Dendritic cell treated with granulocyte-macrophage colony-stimulating factor and Interleukin-4, amounts not matched to agents 40 ng/mL and 50 ng/mL, for 4 days (primary cell): ENCODE results near the gene ZNF740.
A peak's percentile ranks its signal among the peaks of the same experiment; 100 is the strongest.

Source experiments
- H3K27ac Mint-ChIP-seq: one replicate; pipeline ENCODE4 v1.8.0; 2022; ENCODE audit warnings: mild to moderate bottlenecking, mixed read lengths
- H3K27me3 Mint-ChIP-seq: one replicate; pipeline ENCODE4 v1.8.0; 2022; ENCODE audit warnings: mild to moderate bottlenecking, mixed read lengths
- H3K36me3 Mint-ChIP-seq: one replicate; pipeline ENCODE4 v1.8.0; 2022; ENCODE audit warnings: low read depth, mixed read lengths
- H3K4me1 Mint-ChIP-seq: one replicate; pipeline ENCODE4 v1.8.0; 2022; ENCODE audit warnings: low read depth, mixed read lengths
- H3K4me3 Mint-ChIP-seq: one replicate; pipeline ENCODE4 v1.8.0; 2022; ENCODE audit warnings: mild to moderate bottlenecking, moderate library complexity, mixed read lengths
- H3K9me3 Mint-ChIP-seq: one replicate; pipeline ENCODE4 v1.8.0; 2022; ENCODE audit warnings: mixed read lengths
- intact Hi-C: fragments of 100-400 bp; cut with micrococcal nuclease; formaldehyde crosslinking; loops from one replicate; pipeline ENCODE4 v1.15.0; 2022

The ZNF740 gene

GRCh38 chr12:53205747-53206419, 25.4 kb downstream of the ZNF740 start:
- intact Hi-C loops = no loop called here
- peaks cover 70% of the 10 kb centered on the region for H3K4me1 Mint-ChIP-seq
- H3K27me3 Mint-ChIP-seq = no peaks in the 10 kb centered on the region
- H3K9me3 Mint-ChIP-seq = no peaks in the 10 kb centered on the region
- H3K4me3 Mint-ChIP-seq = peak overlapping the region; percentile 1
- H3K36me3 Mint-ChIP-seq = peaks cover 18% of the 10 kb centered on the region
- H3K27ac Mint-ChIP-seq = peak overlapping the region; percentile 57

GRCh38 chr12:53207042-53207441, 26.5 kb downstream of the ZNF740 start, which contains the start of gene ITGB7:
TSS of gene ITGB7 (minus strand) at chr12:53207251. CDS start at chr12:53200443, 6,808 bp downstream.
- Mint-ChIP-seq H3K27me3 (no peaks in the 10 kb centered on the region), H3K27ac (peak within 1 kb of the TSS; percentile 81), H3K9me3 (no peaks in the 10 kb centered on the region), H3K36me3 (peaks cover 29% of the 10 kb centered on the region), H3K4me3 (peak within 1 kb of the TSS; percentile 54), H3K4me1 (peaks cover 64% of the 10 kb centered on the region)
- intact Hi-C loops = no loop called here

- no peaks in the 10 kb centered on the region for H3K9me3 Mint-ChIP-seq
- no peaks in the 10 kb centered on the region for H3K27me3 Mint-ChIP-seq
- H3K27ac Mint-ChIP-seq = peak overlapping the region; percentile 81
- peaks cover 43% of the 10 kb centered on the region for H3K36me3 Mint-ChIP-seq
- intact Hi-C loops = no loop called here
- H3K4me3 Mint-ChIP-seq = no peak overlapping the region
- peaks cover 70% of the 10 kb centered on the region for H3K4me1 Mint-ChIP-seq
Measured at GRCh38 chr12:53208435-53208834, 27.9 kb downstream of the ZNF740 start.

GRCh38 chr12:53208877-53209463, 28.4 kb downstream of the ZNF740 start:
- Mint-ChIP-seq H3K27ac (peak overlapping the region; percentile 81), H3K4me1 (peaks cover 75% of the 10 kb centered on the region), H3K4me3 (peak overlapping the region; percentile 62), H3K9me3 (no peaks in the 10 kb centered on the region), H3K27me3 (no peaks in the 10 kb centered on the region), H3K36me3 (peaks cover 48% of the 10 kb centered on the region)
- intact Hi-C loops = no loop called here

- H3K36me3 Mint-ChIP-seq = peaks cover 67% of the 10 kb centered on the region
- no peaks in the 10 kb centered on the region for H3K27me3 Mint-ChIP-seq
Measured at GRCh38 chr12:53210843-53211242, 30.3 kb downstream of the ZNF740 start.

GRCh38 chr12:53211476-53212381, 31.2 kb downstream of the ZNF740 start:
- no peak overlapping the region for H3K27ac Mint-ChIP-seq
- peaks cover 75% of the 10 kb centered on the region for H3K36me3 Mint-ChIP-seq
- no peak overlapping the region for H3K4me3 Mint-ChIP-seq
- peaks cover 76% of the 10 kb centered on the region for H3K4me1 Mint-ChIP-seq
- intact Hi-C loops = no loop called here
- no peaks in the 10 kb centered on the region for H3K27me3 Mint-ChIP-seq
- no peaks in the 10 kb centered on the region for H3K9me3 Mint-ChIP-seq

More at GRCh38 chr12:53210843-53211242, 30.3 kb downstream of the ZNF740 start:
- Mint-ChIP-seq H3K9me3 (no peaks in the 10 kb centered on the region), H3K4me1 (peaks cover 76% of the 10 kb centered on the region), H3K27ac (no peak overlapping the region), H3K4me3 (no peak overlapping the region)
- intact Hi-C loops = no loop called here

GRCh38 chr12:53212931-53213330, 32.4 kb downstream of the ZNF740 start:
- Mint-ChIP-seq H3K27me3 (no peaks in the 10 kb centered on the region), H3K27ac (no peak overlapping the region), H3K36me3 (peaks cover 82% of the 10 kb centered on the region), H3K4me1 (peaks cover 76% of the 10 kb centered on the region), H3K9me3 (no peaks in the 10 kb centered on the region), H3K4me3 (no peak overlapping the region)
- intact Hi-C loops = loop anchor here (1.0 kb wide), 2 partner anchors 74 to 108 kb away; partner anchors contain the start of gene AAAS

- H3K4me3 Mint-ChIP-seq = no peak overlapping the region
- H3K27ac Mint-ChIP-seq = no peak overlapping the region
- H3K9me3 Mint-ChIP-seq = no peaks in the 10 kb centered on the region
- H3K27me3 Mint-ChIP-seq = no peaks in the 10 kb centered on the region
- peaks cover 76% of the 10 kb centered on the region for H3K4me1 Mint-ChIP-seq
- H3K36me3 Mint-ChIP-seq = peaks cover 82% of the 10 kb centered on the region
- intact Hi-C loops = loop anchor here (1.0 kb wide), 2 partner anchors 74 to 108 kb away; partner anchors contain the start of gene AAAS
Measured at GRCh38 chr12:53213348-53213747, 32.8 kb downstream of the ZNF740 start.

GRCh38 chr12:53214221-53214620, 33.7 kb downstream of the ZNF740 start:
- intact Hi-C loops = no loop called here
- no peak overlapping the region for H3K4me3 Mint-ChIP-seq
- peaks cover 80% of the 10 kb centered on the region for H3K36me3 Mint-ChIP-seq
- no peaks in the 10 kb centered on the region for H3K9me3 Mint-ChIP-seq
- peaks cover 76% of the 10 kb centered on the region for H3K4me1 Mint-ChIP-seq
- peak overlapping the region; percentile 23 for H3K27ac Mint-ChIP-seq
- H3K27me3 Mint-ChIP-seq = no peaks in the 10 kb centered on the region

- H3K36me3 Mint-ChIP-seq = peaks cover 82% of the 10 kb centered on the region
- intact Hi-C loops = no loop called here
- no peaks in the 10 kb centered on the region for H3K27me3 Mint-ChIP-seq
- peaks cover 75% of the 10 kb centered on the region for H3K4me1 Mint-ChIP-seq
- no peak overlapping the region for H3K4me3 Mint-ChIP-seq
- no peaks in the 10 kb centered on the region for H3K9me3 Mint-ChIP-seq
- H3K27ac Mint-ChIP-seq = peak overlapping the region; percentile 23
Measured at GRCh38 chr12:53214687-53215455, 34.3 kb downstream of the ZNF740 start.

- H3K27ac Mint-ChIP-seq = peak overlapping the region; percentile 96
- H3K27me3 Mint-ChIP-seq = no peaks in the 10 kb centered on the region
- intact Hi-C loops = no loop called here
- no peaks in the 10 kb centered on the region for H3K9me3 Mint-ChIP-seq
- peaks cover 76% of the 10 kb centered on the region for H3K36me3 Mint-ChIP-seq
- peaks cover 72% of the 10 kb centered on the region for H3K4me1 Mint-ChIP-seq
- H3K4me3 Mint-ChIP-seq = no peak overlapping the region
Measured at GRCh38 chr12:53215497-53215896, 35.0 kb downstream of the ZNF740 start.

GRCh38 chr12:53217051-53217930, 36.8 kb downstream of the ZNF740 start:
- H3K4me3 Mint-ChIP-seq = peak overlapping the region; percentile 69
- H3K36me3 Mint-ChIP-seq = peaks cover 58% of the 10 kb centered on the region
- peaks cover 3% of the 10 kb centered on the region for H3K27me3 Mint-ChIP-seq
- H3K27ac Mint-ChIP-seq = peak overlapping the region; percentile 96
- H3K9me3 Mint-ChIP-seq = no peaks in the 10 kb centered on the region
- intact Hi-C loops = no loop called here
- H3K4me1 Mint-ChIP-seq = peaks cover 85% of the 10 kb centered on the region
